ENCODE data around the gene MAD2L1. TPM values are rescaled to one million over a fixed set of nuclear protein-coding genes. Genes with fewer than 3 reads are reported as not detected.

Gene MAD2L1
- total and polyA plus RNA-seq, 2 experiments from 2014 or later, result 80.2 to 139 TPM

DNA sequence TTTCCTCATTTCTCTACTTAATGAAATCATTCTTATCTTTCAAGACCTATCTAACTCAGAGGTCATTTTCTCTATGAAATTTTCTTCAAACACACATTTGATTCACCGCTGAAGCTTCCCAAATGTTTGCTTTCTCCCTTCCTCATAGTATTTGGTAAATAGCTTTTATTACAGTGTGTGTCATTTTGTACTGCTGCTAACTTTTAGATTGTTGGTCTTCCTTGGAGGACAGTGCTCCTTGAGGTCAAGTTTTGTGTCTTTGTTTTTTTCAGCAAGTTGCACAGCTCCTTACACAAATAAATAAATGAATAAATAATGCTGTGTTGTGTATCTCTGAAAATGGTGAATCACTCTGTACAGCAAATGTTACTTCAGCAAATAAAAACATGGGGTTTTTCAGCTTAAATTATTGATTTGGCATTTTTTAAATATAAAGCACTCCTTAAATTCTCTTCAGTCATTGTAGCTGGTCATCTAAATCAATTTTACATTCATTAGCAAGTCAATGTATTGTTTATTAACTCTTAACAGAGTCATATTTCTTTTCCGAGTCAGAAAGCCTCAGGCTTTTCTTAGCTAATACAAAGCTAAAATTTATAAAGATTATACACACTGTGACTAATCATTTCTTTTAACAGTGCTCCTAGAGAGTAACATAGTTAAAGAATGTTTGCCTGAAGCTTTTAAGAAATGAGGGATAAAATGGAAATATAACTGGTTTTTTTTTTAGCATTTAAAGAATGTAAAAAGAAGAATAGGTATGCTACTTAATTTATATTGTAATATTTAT is 30.1 kb upstream of the MAD2L1 start (continued):
- TF ChIP-seq, protein P1, sequence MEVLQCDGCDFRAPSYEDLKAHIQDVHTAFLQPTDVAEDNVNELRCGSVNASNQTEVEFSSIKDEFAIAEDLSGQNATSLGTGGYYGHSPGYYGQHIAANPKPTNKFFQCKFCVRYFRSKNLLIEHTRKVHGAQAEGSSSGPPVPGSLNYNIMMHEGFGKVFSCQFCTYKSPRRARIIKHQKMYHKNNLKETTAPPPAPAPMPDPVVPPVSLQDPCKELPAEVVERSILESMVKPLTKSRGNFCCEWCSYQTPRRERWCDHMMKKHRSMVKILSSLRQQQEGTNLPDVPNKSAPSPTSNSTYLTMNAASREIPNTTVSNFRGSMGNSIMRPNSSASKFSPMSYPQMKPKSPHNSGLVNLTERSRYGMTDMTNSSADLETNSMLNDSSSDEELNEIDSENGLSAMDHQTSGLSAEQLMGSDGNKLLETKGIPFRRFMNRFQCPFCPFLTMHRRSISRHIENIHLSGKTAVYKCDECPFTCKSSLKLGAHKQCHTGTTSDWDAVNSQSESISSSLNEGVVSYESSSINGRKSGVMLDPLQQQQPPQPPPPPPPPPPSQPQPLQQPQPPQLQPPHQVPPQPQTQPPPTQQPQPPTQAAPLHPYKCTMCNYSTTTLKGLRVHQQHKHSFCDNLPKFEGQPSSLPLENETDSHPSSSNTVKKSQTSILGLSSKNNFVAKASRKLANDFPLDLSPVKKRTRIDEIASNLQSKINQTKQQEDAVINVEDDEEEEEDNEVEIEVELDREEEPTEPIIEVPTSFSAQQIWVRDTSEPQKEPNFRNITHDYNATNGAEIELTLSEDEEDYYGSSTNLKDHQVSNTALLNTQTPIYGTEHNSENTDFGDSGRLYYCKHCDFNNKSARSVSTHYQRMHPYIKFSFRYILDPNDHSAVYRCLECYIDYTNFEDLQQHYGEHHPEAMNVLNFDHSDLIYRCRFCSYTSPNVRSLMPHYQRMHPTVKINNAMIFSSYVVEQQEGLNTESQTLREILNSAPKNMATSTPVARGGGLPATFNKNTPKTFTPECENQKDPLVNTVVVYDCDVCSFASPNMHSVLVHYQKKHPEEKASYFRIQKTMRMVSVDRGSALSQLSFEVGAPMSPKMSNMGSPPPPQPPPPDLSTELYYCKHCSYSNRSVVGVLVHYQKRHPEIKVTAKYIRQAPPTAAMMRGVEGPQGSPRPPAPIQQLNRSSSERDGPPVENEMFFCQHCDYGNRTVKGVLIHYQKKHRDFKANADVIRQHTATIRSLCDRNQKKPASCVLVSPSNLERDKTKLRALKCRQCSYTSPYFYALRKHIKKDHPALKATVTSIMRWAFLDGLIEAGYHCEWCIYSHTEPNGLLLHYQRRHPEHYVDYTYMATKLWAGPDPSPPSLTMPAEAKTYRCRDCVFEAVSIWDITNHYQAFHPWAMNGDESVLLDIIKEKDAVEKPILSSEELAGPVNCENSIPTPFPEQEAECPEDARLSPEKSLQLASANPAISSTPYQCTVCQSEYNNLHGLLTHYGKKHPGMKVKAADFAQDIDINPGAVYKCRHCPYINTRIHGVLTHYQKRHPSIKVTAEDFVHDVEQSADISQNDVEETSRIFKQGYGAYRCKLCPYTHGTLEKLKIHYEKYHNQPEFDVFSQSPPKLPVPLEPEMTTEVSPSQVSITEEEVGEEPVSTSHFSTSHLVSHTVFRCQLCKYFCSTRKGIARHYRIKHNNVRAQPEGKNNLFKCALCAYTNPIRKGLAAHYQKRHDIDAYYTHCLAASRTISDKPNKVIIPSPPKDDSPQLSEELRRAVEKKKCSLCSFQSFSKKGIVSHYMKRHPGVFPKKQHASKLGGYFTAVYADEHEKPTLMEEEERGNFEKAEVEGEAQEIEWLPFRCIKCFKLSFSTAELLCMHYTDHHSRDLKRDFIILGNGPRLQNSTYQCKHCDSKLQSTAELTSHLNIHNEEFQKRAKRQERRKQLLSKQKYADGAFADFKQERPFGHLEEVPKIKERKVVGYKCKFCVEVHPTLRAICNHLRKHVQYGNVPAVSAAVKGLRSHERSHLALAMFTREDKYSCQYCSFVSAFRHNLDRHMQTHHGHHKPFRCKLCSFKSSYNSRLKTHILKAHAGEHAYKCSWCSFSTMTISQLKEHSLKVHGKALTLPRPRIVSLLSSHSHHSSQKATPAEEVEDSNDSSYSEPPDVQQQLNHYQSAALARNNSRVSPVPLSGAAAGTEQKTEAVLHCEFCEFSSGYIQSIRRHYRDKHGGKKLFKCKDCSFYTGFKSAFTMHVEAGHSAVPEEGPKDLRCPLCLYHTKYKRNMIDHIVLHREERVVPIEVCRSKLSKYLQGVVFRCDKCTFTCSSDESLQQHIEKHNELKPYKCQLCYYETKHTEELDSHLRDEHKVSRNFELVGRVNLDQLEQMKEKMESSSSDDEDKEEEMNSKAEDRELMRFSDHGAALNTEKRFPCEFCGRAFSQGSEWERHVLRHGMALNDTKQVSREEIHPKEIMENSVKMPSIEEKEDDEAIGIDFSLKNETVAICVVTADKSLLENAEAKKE (CRISPR knock-in tag; IDR thresholded peaks at IDR 0.05), result no peak
- TF ChIP-seq EZH2 (IDR thresholded peaks at IDR 0.05; ENCODE audit: low read depth, unreplicated experiment) (no peak), ZNF114 (CRISPR knock-in tag; IDR thresholded peaks at IDR 0.05) (no peak)
- TF ChIP-seq, protein P2, sequence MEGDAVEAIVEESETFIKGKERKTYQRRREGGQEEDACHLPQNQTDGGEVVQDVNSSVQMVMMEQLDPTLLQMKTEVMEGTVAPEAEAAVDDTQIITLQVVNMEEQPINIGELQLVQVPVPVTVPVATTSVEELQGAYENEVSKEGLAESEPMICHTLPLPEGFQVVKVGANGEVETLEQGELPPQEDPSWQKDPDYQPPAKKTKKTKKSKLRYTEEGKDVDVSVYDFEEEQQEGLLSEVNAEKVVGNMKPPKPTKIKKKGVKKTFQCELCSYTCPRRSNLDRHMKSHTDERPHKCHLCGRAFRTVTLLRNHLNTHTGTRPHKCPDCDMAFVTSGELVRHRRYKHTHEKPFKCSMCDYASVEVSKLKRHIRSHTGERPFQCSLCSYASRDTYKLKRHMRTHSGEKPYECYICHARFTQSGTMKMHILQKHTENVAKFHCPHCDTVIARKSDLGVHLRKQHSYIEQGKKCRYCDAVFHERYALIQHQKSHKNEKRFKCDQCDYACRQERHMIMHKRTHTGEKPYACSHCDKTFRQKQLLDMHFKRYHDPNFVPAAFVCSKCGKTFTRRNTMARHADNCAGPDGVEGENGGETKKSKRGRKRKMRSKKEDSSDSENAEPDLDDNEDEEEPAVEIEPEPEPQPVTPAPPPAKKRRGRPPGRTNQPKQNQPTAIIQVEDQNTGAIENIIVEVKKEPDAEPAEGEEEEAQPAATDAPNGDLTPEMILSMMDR (conservative IDR thresholded peaks at IDR 0.05; ENCODE audit: low read depth in 2 of 2), result no peak

DNA sequence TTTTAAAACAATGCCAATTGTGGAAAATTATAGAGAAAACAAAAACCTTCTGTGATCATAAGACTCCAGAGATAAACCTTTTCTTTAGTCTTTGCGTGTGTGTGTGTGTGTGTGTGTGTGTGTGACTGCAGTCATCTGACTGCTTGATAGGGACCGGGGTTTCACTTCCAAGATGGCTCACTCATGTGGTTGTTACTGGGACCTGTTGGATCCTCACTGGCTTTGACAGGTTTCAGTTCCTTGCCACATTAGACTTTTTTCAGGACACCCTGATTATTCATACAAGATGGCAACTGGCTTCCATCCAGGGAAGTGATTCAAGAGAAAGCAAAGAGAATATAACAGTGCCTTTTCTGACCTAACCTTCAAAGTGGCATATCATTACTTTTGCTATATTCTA is 21.9 kb upstream of the MAD2L1 start:
- Histone ChIP-seq H3K9me2 (ENCODE audit: insufficient read depth) (no peaks in the 10 kb centered on the region), H3K79me2 (replicated peaks; ENCODE audit: insufficient read depth) (no peaks in the 10 kb centered on the region)
- no peak overlapping the region for H3K4me3 Mint-ChIP-seq
- TF ChIP-seq NANOG (IDR thresholded peaks at IDR 0.05; ENCODE audit: borderline replicate concordance) (no peak), JUNB (IDR thresholded peaks at IDR 0.05; ENCODE audit: unreplicated experiment) (no peak), CREB1 (CRISPR knock-in tag; IDR thresholded peaks at IDR 0.05; ENCODE audit: low read depth) (no peak)
- TF ChIP-seq, protein P1 (CRISPR knock-in tag; IDR thresholded peaks at IDR 0.05), result no peak

More for the DNA sequence above, 21.9 kb upstream of the MAD2L1 start:
- Mint-ChIP-seq H3K27ac (no peak overlapping the region), H3K4me1 (no peaks in the 10 kb centered on the region), H3K36me3 (ENCODE audit: low read depth) (peaks cover 5% of the 10 kb centered on the region; the same call in 2 of the 3 replicates), H3K27me3 (ENCODE audit: insufficient read depth, low read depth, poor library complexity) (no peaks in the 10 kb centered on the region), H3K9me3 (peaks cover 12% of the 10 kb centered on the region)
- Histone ChIP-seq H3K36me3 (ENCODE audit: insufficient read depth) (no peaks in the 10 kb centered on the region), H3K4me2 (no peak overlapping the region), H2AFZ (no peak overlapping the region), H3K4me3 (no peak overlapping the region), H3K27ac (ENCODE audit: low read depth) (no peak overlapping the region), H3F3A (replicated peaks; ENCODE audit: low read depth) (no peaks in the 10 kb centered on the region), H3K4me1 (ENCODE audit: insufficient read depth) (peaks cover under 1% of the 10 kb centered on the region; the same call in 1 of the 2 replicates), H4K20me1 (replicated peaks; ENCODE audit: insufficient read depth) (no peaks in the 10 kb centered on the region), H3K27me3 (ENCODE audit: insufficient read depth) (no peaks in the 10 kb centered on the region)
- DNase-seq (ENCODE audit: low spot score) (no peak), ATAC-seq (no peak)

Data from GM23338 (cell line).